ENCODE measurements around the gene TSPAN9. TPM values are rescaled to one million over a fixed set of nuclear protein-coding genes. Genes with fewer than 3 reads are reported as not detected.

Gene TSPAN9
- polyA plus RNA-seq, 1 donor (not counting 4 experiments of a cell fraction or from before 2014, with no cell fraction given) = 27.5 TPM

DNA sequence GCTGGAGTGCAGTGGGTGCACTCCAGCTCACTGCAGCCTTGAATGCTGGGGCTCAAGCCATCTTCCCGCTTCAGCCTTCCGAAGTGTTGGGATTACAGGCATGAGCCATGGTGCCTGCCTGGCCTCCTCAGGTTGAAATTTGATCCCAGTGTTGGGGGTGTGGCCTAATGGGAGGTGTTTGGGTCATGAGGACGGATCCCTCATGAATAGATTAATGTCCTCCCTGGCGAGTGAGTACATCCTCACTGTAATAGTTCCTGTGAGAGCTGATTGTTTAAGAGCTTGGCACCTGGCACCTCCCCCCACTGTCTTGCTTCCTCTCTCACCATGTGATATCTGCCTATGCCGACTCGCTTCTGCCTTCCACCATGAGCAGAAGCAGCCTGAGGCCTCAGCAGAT, 84.7 kb downstream of the TSPAN9 start:
- Histone ChIP-seq H3K36me3 (ENCODE audit: control insufficient read depth in 2 of 2, extremely low read depth in 1 of 2, insufficient read depth in 2 of 2, low read length in 2 of 2) (peaks cover 0 to 2% of the 10 kb centered on the region in 2 experiments), H4K20me1 (ENCODE audit: control insufficient read depth, extremely low read depth, insufficient read depth, low read length) (no peaks in the 10 kb centered on the region), H3K9me1 (ENCODE audit: control insufficient read depth, extremely low read depth, insufficient read depth, low read length) (no peaks in the 10 kb centered on the region), H3K9me3 (ENCODE audit: control insufficient read depth, low read depth, low read length) (no peaks in the 10 kb centered on the region), H3K4me3 (ENCODE audit: control insufficient read depth in 2 of 3, extremely low read depth in 1 of 3, insufficient read depth in 2 of 3, low read depth in 1 of 3, low read length in 3 of 3) (no peak overlapping the region), H3K27me3 (ENCODE audit: control insufficient read depth, extremely low read depth, insufficient read depth, low read length) (no peaks in the 10 kb centered on the region), H3K27ac (ENCODE audit: control insufficient read depth, insufficient read depth, low read length) (no peak overlapping the region), H2AFZ (ENCODE audit: control insufficient read depth, low read length) (no peak overlapping the region), H3K4me1 (ENCODE audit: control insufficient read depth, extremely low read depth, insufficient read depth, low read length) (peaks cover 3% of the 10 kb centered on the region), H3K79me2 (ENCODE audit: control insufficient read depth, insufficient read depth, low read length) (no peaks in the 10 kb centered on the region), H3K4me2 (ENCODE audit: control insufficient read depth, extremely low read depth, insufficient read depth, low read depth, low read length) (no peak overlapping the region), H3K9ac (ENCODE audit: control insufficient read depth, extremely low read depth, insufficient read depth, low read length) (no peak overlapping the region)
- no peak for FAIRE-seq
- dilution Hi-C loops (cut with MboI; ENCODE audit: extremely low pct_ligation_motif_present, low sequenced_read_pairs) = no loop called here
- no peak for DNase-seq (ENCODE audit: low read depth, low spot score)
- TF ChIP-seq, protein P1, sequence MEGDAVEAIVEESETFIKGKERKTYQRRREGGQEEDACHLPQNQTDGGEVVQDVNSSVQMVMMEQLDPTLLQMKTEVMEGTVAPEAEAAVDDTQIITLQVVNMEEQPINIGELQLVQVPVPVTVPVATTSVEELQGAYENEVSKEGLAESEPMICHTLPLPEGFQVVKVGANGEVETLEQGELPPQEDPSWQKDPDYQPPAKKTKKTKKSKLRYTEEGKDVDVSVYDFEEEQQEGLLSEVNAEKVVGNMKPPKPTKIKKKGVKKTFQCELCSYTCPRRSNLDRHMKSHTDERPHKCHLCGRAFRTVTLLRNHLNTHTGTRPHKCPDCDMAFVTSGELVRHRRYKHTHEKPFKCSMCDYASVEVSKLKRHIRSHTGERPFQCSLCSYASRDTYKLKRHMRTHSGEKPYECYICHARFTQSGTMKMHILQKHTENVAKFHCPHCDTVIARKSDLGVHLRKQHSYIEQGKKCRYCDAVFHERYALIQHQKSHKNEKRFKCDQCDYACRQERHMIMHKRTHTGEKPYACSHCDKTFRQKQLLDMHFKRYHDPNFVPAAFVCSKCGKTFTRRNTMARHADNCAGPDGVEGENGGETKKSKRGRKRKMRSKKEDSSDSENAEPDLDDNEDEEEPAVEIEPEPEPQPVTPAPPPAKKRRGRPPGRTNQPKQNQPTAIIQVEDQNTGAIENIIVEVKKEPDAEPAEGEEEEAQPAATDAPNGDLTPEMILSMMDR (optimal IDR thresholded peaks at IDR 0.05 in 1 of 3, IDR thresholded peaks at IDR 0.05 in 1 of 3, conservative IDR thresholded peaks at IDR 0.05 in 1 of 3; ENCODE audit: extremely low read depth in 1 of 3, insufficient read depth in 2 of 3, low read length in 3 of 3) = no peak
- TF ChIP-seq EZH2 (IDR thresholded peaks at IDR 0.05; ENCODE audit: low read length) = no peak

DNA sequence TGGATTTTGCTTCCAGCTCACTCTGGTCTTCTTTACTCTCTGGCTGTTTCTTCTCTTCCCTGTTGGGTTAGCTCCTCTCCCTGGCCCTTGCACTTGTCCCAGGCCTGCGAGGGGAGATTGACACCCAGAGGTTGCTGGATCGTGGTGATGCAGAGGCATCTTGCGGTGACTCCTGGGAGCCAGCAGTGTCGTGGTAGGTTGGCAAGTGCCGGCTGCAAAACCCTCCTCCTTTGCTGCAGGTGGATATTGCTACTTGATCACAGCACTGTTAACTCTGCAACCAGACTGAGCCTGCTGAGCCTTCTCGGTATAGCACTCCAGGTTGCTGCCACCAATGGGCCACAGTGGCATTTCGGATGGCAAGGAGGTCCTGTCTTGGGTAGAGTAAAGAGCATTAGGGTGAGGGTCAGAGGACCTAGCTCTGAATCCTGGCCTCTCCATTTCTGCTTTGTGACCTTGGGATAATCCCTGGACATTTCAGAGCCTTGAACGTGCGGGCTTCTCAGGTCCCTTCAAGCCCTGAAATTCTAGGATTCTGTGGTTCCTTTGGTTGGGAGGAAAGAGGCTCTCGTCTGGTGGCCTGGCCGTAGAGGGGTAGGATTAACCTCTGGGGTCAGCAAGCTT, 87.4 kb downstream of the TSPAN9 start:
- H3K4me3 ChIP-seq (ENCODE audit: control insufficient read depth in 2 of 3, extremely low read depth in 1 of 3, insufficient read depth in 2 of 3, low read depth in 1 of 3, low read length in 3 of 3) = no peak overlapping the region

More for the DNA sequence above, 87.4 kb downstream of the TSPAN9 start:
- H3K4me1 ChIP-seq (ENCODE audit: control insufficient read depth, extremely low read depth, insufficient read depth, low read length) = peaks cover 18% of the 10 kb centered on the region
- H4K20me1 ChIP-seq (ENCODE audit: control insufficient read depth, extremely low read depth, insufficient read depth, low read length) = no peaks in the 10 kb centered on the region
- no peak overlapping the region for H3K9ac ChIP-seq (ENCODE audit: control insufficient read depth, extremely low read depth, insufficient read depth, low read length)
- FAIRE-seq (no peak), DNase-seq (ENCODE audit: low read depth, low spot score) (no peak)
- no peaks in the 10 kb centered on the region for H3K36me3 ChIP-seq (ENCODE audit: control insufficient read depth in 2 of 2, extremely low read depth in 1 of 2, insufficient read depth in 2 of 2, low read length in 2 of 2)
- no peak for TF ChIP-seq EZH2 (IDR thresholded peaks at IDR 0.05; ENCODE audit: low read length)
- TF ChIP-seq, protein P1 (optimal IDR thresholded peaks at IDR 0.05 in 1 of 3, IDR thresholded peaks at IDR 0.05 in 1 of 3, conservative IDR thresholded peaks at IDR 0.05 in 1 of 3; ENCODE audit: extremely low read depth in 1 of 3, insufficient read depth in 2 of 3, low read length in 3 of 3) = no peak
- no peak overlapping the region for H2AFZ ChIP-seq (ENCODE audit: control insufficient read depth, low read length)
- no peaks in the 10 kb centered on the region for H3K79me2 ChIP-seq (ENCODE audit: control insufficient read depth, insufficient read depth, low read length)
- no peak overlapping the region for H3K4me2 ChIP-seq (ENCODE audit: control insufficient read depth, extremely low read depth, insufficient read depth, low read depth, low read length)
- dilution Hi-C loops (cut with MboI; ENCODE audit: extremely low pct_ligation_motif_present, low sequenced_read_pairs) = no loop called here
- H3K9me3 ChIP-seq (ENCODE audit: control insufficient read depth, low read depth, low read length) = no peaks in the 10 kb centered on the region
- no peaks in the 10 kb centered on the region for H3K9me1 ChIP-seq (ENCODE audit: control insufficient read depth, extremely low read depth, insufficient read depth, low read length)
- H3K27me3 ChIP-seq (ENCODE audit: control insufficient read depth, extremely low read depth, insufficient read depth, low read length) = no peaks in the 10 kb centered on the region
- H3K27ac ChIP-seq (ENCODE audit: control insufficient read depth, insufficient read depth, low read length) = no peak overlapping the region
